ENCODE measurements around the gene MOGAT3.

Gene MOGAT3

DNA sequence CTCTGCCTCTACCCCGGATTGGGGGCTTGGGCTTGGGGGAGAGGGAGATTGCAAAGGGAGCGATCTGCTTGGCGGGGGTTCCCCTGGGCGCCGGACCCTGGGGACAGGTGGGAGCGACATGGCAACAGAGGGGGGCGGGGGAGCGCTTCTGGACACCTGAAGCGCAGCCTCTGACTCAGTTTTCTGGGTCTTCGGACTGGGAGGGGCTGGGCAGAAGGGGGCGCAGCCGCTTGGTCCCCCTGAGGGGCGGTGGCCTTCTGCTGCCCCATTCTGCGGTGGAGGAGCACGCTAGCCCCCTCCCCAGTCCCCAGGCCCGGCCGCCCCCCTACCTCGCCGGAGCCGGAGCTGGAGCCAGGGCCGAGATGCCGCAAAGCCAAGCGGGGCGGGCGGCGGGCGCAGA lies 21.1 kb downstream of the MOGAT3 start:
- TF ChIP-seq, protein P1, sequence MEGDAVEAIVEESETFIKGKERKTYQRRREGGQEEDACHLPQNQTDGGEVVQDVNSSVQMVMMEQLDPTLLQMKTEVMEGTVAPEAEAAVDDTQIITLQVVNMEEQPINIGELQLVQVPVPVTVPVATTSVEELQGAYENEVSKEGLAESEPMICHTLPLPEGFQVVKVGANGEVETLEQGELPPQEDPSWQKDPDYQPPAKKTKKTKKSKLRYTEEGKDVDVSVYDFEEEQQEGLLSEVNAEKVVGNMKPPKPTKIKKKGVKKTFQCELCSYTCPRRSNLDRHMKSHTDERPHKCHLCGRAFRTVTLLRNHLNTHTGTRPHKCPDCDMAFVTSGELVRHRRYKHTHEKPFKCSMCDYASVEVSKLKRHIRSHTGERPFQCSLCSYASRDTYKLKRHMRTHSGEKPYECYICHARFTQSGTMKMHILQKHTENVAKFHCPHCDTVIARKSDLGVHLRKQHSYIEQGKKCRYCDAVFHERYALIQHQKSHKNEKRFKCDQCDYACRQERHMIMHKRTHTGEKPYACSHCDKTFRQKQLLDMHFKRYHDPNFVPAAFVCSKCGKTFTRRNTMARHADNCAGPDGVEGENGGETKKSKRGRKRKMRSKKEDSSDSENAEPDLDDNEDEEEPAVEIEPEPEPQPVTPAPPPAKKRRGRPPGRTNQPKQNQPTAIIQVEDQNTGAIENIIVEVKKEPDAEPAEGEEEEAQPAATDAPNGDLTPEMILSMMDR (IDR thresholded peaks at IDR 0.05) = no peak

DNA sequence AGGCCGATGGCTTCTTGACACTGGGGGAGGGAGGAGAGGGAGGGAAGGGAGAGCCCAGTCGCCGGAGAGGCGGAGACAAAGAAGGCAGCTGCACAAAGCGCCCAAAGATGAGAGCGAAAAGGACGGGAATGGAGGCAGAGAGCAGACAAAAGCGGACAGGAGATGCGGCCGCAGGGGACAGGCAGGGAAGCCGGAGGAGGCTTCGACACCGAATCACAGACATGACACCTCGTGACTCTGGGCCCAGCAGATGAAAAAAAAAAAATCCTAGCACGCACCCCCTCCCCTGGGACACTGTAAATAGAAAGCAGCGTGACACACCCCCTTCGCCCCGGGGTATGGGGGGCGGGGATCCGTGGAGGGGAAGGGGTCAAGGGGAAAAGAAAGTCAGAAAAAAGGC lies 21.7 kb downstream of the MOGAT3 start:
- TF ChIP-seq, protein P1 (IDR thresholded peaks at IDR 0.05) = no peak

DNA sequence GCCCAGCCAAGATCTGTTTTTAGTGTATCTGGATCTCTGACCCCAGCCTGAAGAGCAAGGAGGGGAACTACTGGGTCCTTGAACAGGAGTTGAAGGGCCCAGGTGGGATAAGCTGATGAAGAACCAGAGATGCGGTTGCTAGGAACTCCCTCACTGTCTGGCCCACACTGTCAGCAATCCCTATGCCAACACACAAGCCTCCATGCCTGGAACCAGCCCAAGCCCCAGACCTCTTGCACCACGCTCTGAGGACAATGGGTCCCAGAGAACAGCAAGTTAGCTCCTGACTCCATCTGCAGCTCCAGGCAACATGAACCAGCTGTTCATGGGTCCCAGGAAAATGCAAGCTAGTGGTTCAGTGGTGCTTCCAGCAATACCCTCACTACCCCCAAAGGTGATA lies 23.2 kb downstream of the MOGAT3 start:
- TF ChIP-seq, protein P1 (IDR thresholded peaks at IDR 0.05) = no peak

DNA sequence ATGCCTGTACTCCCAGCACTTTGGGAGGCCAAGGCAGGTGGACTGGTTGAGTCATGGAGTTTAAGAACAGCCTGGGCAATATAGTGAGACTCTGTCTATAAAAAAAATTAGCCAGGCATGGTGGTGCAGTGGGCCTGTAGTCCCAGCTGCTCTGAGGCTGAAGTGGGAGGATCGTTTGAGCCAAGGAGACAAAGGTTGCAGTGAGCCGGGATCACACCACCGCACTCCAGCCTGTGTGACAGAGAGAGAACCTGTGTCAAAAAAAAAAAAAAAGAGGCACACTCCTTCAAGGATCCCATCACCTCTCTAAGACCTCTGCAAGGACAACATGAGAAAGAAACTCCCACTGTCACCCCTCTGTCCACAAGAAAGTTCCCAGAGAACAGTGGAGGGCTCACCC lies 25.2 kb downstream of the MOGAT3 start:
- TF ChIP-seq, protein P1 (IDR thresholded peaks at IDR 0.05) = no peak

DNA sequence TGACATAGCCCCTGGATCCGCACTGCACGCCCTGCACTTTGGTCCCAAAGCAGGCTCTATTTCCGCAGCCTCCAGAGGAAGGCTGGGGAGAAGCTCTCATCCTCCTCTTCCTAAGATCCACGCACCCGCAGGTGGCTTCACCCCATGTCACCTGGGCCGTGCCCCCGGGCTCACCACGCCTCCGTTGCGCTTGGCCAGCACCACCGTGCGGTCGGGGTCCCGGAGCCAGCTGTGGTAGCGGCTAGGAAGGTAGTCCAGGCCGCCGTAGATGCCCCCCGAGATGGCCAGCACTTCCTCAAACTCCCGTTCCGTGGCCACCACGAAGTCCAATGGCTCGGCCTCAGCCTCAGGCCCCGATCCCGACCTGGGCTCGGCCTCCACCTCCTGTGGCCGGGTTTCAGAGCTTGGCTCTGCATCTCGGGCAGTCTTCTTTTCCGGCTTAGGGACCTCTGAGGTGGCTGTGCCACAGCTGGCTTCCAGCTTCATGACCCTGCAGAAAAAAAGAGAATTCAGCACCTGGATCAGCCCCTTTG lies 26.4 kb downstream of the MOGAT3 start:
- TF ChIP-seq, protein P1 (IDR thresholded peaks at IDR 0.05) = no peak

DNA sequence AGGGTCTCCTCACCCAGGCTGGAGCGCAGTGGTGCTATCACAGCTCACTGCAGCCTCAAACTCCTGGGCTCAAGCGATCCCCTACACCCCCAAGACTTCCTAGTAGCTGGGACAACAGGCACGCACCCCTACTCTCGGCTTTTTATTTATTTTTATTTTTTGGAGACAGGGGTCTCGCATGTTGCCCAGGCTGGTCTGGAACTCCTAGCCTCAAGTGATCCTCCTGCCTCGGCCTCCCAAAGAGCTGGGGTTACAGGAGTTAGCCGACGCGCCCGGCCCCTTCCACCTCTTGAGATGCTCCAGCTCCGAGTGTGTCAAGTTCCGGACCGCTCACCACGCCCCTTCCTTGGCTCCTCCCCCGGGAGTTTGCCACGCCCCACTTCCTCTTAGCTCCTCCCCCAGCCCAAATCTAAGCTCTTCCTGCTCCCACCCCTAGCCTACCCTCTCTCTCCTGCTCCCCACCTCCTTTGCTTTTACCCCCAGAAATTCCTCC lies 27.0 kb downstream of the MOGAT3 start:
- TF ChIP-seq, protein P1 (IDR thresholded peaks at IDR 0.05) = no peak

DNA sequence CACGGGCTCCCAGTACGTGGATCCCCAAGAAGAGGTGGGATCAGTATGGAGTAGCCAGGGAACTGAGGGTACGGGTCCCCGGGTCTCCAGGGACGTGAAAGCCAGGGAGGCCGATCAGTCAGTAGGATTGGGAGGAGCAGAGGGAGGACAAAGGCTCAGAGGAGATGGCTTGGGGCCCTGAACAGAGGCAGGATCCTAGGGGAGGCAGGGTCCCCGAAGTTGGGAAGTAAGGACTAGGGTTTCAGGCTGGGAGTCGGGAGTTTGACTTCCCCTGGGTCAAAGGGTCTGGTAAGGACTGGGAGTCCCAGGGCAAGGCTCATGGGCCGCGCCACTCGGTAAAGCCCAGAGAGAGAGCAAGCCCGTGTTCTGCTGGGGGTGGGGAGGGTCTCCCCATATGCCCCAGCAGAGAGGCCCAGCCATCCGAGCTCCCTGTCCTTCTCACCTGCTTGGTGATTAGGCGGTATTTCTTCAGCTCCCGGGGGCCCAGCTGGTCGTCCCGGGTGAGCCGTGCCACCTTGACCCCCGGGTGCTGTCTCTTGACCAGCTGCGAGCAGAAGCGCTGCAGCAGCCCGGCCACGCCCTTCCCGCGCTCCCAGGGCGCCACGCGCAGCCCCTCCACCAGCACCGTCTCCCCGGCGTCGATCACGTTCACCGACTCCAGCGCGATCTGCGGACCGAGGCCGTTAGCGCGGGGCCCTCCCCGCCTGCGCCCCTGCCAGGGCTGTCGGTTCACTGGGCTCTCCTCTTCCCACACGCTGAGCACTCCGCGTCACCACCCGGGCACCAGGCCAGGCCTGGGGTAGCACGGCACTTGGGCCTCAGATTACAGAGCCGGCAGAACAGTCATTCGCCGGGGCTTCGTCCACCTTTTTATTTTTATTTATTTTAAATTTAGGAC lies 27.7 kb downstream of the MOGAT3 start:
- TF ChIP-seq, protein P1 (IDR thresholded peaks at IDR 0.05) = no peak
